Upper lobe of left lung (tissue), 4 donors: ENCODE results near the gene TXNRD2.

Source experiments
- CTCF ChIP-seq, 6 experiments: fragments of 450-650 bp in 4 of 6; fragments of 200-600 bp in 2 of 6; sonication (generic) in 2 of 6; IDR thresholded peaks; one replicate each; pipeline ENCODE4 v1.5.1; 2016 to 2019; ENCODE audit warnings: antibody characterized with exemption in 6 of 6
- EP300 ChIP-seq, 4 donors: sonication (generic); formaldehyde crosslinking; IDR thresholded peaks; one replicate each; pipeline ENCODE4 v1.5.1; 2017; ENCODE audit warnings: antibody characterized with exemption in 4 of 4, control low read depth in 2 of 4
- POLR2A ChIP-seq, 4 donors: fragments of 450-650 bp; IDR thresholded peaks; one replicate each; pipeline ENCODE4 v1.5.1; 2016 to 2017; ENCODE audit warnings: antibody characterized with exemption in 4 of 4, mild to moderate bottlenecking in 2 of 4

GRCh38 chr22:19877626-19878339 lies 63.8 kb downstream of the TXNRD2 start:
- no peak for TF ChIP-seq CTCF (IDR thresholded peaks at IDR 0.05)
- TF ChIP-seq POLR2A (IDR thresholded peaks at IDR 0.05) = no peak
- TF ChIP-seq EP300 (IDR thresholded peaks at IDR 0.05) = no peak
